HepG2 (cell line): Measurements from ENCODE around the gene PHF21B.

ENCODE experiments used
- BATF2 ChIP-seq: sonication (generic); formaldehyde crosslinking; IDR thresholded peaks from 2 replicates; pipeline ENCODE4 v1.8.0; 2022; ENCODE audit warnings: mild to moderate bottlenecking, missing genetic modification reagents, moderate library complexity
- CCAR2 ChIP-seq: fragments of 200-400 bp; formaldehyde crosslinking; optimal IDR thresholded peaks from 2 replicates; pipeline ENCODE3; 2018; ENCODE audit warnings: low read depth, mild to moderate bottlenecking, low read length, moderate library complexity
- NPAS2 ChIP-seq: sonication (generic); formaldehyde crosslinking; IDR thresholded peaks from 2 replicates; pipeline ENCODE4 v1.8.0; 2022; ENCODE audit warnings: mild to moderate bottlenecking, missing genetic modification reagents, borderline replicate concordance
- POLR2AphosphoS5 ChIP-seq: IDR thresholded peaks from 2 replicates; pipeline ENCODE4 v1.6.1; 2012; ENCODE audit warnings: low read depth, low read length
- USF2 ChIP-seq, 2 experiments: sonication (generic) in 1 of 2; formaldehyde crosslinking in 1 of 2; IDR thresholded peaks; 2 replicates each; pipeline versions ENCODE4 v1.5.1 to v1.6.1; 2011 to 2020; ENCODE audit warnings: borderline replicate concordance in 1 of 2, low read depth in 1 of 2, low read length in 1 of 2, mild to moderate bottlenecking in 1 of 2, missing genetic modification reagents in 1 of 2, moderate library complexity in 1 of 2
- TF ChIP-seq, protein P1 (sequence below): sonication (generic); formaldehyde crosslinking; IDR thresholded peaks from 2 replicates; pipeline ENCODE4 v1.5.0; 2020; ENCODE audit warnings: mild to moderate bottlenecking, missing genetic modification reagents
- TF ChIP-seq, protein P2 (sequence below): sonication (generic); formaldehyde crosslinking; IDR thresholded peaks from 2 replicates; pipeline ENCODE4 v1.8.1; 2023; ENCODE audit warnings: missing genetic modification reagents, inconsistent platforms, borderline replicate concordance

DNA sequence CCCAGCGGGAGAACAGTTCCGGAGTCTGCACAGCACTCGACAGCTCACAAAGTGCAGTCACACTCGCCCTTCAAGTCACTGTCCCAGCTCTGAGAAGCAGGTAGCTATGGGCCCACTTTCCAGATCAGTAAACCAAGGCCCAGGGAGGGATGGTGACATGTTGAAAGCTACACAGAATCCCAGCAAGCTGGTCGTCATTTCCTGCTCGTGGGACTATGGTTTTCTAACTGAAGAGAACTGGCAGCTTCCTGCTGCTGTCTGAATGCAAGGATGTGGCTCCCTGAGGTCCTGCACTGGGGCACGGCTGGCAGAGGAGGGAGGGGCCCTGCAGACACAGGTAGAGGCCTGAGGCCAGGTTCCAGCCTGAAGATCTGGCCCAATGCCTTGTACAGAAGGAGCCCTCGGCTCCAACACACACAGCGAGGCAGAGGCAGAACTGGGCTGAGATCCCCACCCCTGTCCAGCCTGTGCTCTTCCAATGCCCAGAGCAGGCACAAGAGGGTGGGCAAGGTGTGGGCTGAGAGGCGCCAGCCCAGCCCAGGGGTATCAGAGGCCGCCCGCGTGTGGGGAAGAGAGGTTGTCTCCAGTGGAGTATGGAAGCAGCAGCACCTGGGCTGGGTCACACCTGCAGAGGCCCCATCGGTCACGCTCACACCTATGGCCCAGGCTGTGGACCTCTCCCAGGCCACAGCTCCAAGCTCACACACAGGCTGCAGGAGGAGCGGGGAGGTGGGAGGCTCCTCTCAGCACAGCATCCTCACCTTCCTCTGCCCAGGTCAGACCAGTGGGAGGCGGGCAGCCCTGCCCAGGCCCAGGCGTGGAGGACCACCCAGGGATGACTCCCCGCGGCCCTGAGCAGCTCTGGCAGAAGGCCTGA, 119.2 kb downstream of the PHF21B start:
- TF ChIP-seq USF2 (IDR thresholded peaks at IDR 0.05; ENCODE audit: low read depth, low read length) (no peak), USF2 (CRISPR knock-in tag; IDR thresholded peaks at IDR 0.05; ENCODE audit: borderline replicate concordance) (no peak), CCAR2 (no peak), POLR2AphosphoS5 (no peak), BATF2 (CRISPR knock-in tag) (no peak), NPAS2 (CRISPR knock-in tag) (no peak)
- TF ChIP-seq, protein P1, sequence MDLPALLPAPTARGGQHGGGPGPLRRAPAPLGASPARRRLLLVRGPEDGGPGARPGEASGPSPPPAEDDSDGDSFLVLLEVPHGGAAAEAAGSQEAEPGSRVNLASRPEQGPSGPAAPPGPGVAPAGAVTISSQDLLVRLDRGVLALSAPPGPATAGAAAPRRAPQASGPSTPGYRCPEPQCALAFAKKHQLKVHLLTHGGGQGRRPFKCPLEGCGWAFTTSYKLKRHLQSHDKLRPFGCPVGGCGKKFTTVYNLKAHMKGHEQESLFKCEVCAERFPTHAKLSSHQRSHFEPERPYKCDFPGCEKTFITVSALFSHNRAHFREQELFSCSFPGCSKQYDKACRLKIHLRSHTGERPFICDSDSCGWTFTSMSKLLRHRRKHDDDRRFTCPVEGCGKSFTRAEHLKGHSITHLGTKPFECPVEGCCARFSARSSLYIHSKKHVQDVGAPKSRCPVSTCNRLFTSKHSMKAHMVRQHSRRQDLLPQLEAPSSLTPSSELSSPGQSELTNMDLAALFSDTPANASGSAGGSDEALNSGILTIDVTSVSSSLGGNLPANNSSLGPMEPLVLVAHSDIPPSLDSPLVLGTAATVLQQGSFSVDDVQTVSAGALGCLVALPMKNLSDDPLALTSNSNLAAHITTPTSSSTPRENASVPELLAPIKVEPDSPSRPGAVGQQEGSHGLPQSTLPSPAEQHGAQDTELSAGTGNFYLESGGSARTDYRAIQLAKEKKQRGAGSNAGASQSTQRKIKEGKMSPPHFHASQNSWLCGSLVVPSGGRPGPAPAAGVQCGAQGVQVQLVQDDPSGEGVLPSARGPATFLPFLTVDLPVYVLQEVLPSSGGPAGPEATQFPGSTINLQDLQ (CRISPR knock-in tag) = no peak
- TF ChIP-seq, protein P2, sequence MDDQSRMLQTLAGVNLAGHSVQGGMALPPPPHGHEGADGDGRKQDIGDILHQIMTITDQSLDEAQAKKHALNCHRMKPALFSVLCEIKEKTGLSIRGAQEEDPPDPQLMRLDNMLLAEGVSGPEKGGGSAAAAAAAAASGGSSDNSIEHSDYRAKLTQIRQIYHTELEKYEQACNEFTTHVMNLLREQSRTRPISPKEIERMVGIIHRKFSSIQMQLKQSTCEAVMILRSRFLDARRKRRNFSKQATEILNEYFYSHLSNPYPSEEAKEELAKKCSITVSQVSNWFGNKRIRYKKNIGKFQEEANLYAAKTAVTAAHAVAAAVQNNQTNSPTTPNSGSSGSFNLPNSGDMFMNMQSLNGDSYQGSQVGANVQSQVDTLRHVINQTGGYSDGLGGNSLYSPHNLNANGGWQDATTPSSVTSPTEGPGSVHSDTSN (CRISPR knock-in tag) = no peak
